Prostate gland (tissue), 2 donors: Measurements from ENCODE around the gene DNMT1.

Source experiments
- CTCF ChIP-seq, 4 experiments: fragments of 200-600 bp in 2 of 4; fragments of 450-650 bp in 2 of 4; sonication (generic) in 2 of 4; IDR thresholded peaks; 1 replicate in 3 of 4; 2 replicates in 1 of 4; pipeline ENCODE4 v1.5.1; 2016 to 2019; ENCODE audit warnings: antibody characterized with exemption in 4 of 4, mild to moderate bottlenecking in 2 of 4, moderate library complexity in 2 of 4
- POLR2A ChIP-seq: fragments of 450-650 bp; IDR thresholded peaks from one replicate; pipeline ENCODE4 v1.6.1; 2016; ENCODE audit warnings: antibody characterized with exemption, mild to moderate bottlenecking
- POLR2AphosphoS5 ChIP-seq: sonication (generic); formaldehyde crosslinking; IDR thresholded peaks from one replicate; pipeline ENCODE4 v1.6.1; 2017; ENCODE audit warnings: antibody characterized with exemption

- no peak for TF ChIP-seq CTCF (IDR thresholded peaks at IDR 0.05)
- TF ChIP-seq POLR2A = no peak
- no peak for TF ChIP-seq POLR2AphosphoS5
These were observed 39.2 kb upstream of the DNMT1 start for GRCh38 chr19:10233946-10234345.
